ENCODE measurements around the gene PRAF2.

The PRAF2 gene, protein sequence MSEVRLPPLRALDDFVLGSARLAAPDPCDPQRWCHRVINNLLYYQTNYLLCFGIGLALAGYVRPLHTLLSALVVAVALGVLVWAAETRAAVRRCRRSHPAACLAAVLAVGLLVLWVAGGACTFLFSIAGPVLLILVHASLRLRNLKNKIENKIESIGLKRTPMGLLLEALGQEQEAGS

DNA sequence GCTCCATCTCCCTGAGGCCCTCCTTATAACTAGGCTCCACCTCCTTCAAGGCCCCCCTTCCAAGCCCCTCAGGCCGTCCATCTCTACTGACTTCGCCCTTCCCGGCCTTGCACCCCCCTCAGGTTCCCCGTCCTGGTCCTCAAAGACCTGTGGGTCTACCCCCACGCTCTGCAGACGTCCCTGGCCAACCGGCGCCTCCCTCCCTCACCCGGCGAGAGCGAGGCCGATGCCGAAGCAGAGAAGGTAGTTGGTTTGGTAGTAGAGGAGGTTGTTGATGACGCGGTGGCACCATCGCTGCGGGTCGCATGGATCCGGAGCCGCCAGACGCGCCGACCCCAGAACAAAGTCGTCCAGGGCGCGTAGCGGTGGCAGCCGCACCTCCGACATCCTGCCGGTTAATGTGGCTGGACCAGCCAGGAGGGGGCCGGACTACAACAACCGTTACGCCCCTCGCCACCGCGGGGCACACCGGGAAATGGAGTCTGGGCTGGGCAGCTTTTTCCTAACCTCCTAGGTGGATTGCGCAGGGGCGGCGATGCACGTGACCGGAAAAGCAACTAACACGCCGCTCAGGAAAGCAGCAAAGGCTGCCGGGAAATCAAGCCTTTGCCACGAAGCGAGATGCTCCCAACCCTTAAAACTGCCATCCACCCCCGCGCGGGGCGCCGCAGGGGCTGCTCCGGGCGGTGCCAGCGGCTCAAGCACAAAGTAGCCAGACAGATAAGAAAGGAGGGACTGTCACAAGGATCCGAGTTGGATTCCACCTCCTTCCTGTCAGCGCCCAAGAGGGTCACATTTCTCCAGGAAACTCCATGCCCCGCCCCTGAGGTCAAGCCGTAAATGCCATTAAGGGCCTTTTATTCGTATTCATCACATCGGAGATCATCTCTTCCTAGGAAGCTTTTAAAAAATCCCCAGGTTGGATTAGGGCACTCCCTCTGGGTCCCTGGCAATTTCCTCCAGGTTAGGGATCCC lies at the start of gene PRAF2:
Gene PRAF2 (minus strand): TSS at position 402 of the 975 bp plus-strand sequence. CDS start 15 bp downstream, at position 387.
- peak; percentile 5 for DNase-seq

DNA sequence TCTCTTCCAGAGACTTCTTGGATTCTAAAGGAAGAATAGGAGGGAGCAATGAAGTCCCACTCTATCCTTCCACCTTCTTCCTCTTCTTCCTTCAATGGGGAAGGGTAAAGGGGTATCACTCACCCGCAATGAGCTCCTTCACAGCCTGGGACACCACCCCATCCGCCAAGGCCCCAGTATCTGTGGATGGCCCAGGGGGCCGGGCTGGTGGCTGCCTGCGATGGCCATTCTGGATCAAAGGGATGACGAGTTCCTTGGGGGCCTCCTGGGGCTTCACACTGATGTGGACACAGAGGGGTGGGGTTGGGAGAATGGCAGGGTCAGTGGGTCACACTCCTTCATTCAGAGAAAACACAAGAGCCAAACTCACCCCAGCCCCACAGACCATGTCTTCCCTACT lies 48.7 kb upstream of the PRAF2 start:
- no peak for DNase-seq

GRCh38 chrX:49120091-49120490 lies 46.3 kb upstream of the PRAF2 start:
- DNase-seq, result no peak

DNA sequence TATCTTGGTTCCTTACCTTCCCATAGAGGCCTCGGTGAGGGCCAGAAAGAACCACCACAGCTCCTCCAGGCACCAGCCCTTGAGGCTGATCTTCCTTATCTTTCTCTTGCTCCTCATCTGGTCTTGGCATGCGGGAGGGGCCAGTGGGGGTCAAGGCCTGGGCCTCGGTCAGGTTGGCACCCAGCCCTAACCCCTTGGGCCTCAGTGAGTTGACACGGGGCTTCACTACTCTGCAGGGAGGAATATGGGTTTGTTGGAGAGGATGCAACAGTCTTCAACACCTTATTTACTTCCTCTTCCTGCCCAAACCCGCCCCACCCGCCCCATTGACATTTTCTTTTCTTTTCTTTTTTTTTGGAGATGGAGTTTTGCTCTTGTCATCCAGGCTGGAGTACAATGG lies 43.8 kb upstream of the PRAF2 start:
- no peak for DNase-seq

GRCh38 chrX:49116716-49117115 lies 42.9 kb upstream of the PRAF2 start:
- no peak for DNase-seq

DNA sequence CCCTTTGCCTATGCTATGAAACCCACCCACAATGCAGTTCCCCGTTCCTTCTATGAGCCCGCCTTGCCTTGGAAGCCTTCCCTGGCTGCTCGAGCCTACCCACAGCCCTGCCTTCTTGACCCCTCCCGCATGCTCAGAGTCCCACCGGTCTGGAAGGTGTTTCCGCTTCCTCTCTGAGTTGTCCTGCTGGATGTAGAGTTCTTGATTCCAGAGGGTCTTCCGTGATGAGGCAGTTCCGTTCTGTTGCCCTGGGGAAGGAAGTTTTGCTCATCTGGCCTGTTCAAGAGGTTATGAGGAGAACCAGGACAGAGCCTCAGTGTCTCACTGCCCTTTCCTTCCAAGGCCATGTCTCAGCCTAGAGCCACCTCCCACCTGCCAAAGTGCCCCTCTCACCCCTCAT lies 42.3 kb upstream of the PRAF2 start:
- no peak for DNase-seq

DNA sequence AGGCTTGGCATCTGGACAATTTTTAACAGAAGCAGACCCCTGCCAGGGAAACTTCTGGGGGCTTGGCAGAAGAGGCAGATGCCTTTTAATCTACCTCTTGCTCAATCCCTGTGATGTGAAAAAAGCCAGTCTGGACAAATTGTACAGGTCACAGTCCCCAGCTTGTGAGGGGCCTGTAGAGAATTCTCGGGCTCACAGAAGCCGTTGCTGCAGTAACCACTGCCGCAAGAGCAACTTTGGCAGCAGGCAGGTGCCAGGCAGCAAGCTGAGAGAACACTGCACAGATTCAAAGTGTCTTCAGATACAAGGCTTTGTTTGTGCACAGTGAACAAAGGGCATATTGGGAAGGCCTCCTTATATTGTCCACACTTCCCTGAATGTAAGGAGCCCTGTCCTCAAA lies 38.0 kb upstream of the PRAF2 start:
- no peak for DNase-seq

DNA sequence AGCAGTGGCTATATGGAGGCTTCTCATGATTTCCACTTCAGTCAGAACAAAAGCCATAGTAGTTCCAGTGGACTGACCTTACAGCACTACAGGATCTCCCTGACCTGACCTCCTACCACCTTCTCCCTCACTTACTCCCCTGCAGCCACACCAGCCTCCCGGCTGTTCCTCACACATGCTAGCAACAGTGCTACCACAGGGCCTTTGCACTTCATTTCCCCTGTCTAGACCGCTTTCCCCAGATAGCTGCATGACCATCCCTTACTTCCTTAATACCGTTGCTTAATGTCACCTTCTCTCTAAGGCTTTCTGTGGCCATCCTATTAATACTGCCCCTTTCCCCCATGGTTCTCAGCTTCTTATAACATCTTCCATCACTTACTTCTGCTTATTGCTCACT lies 36.6 kb upstream of the PRAF2 start:
- no peak for DNase-seq

DNA sequence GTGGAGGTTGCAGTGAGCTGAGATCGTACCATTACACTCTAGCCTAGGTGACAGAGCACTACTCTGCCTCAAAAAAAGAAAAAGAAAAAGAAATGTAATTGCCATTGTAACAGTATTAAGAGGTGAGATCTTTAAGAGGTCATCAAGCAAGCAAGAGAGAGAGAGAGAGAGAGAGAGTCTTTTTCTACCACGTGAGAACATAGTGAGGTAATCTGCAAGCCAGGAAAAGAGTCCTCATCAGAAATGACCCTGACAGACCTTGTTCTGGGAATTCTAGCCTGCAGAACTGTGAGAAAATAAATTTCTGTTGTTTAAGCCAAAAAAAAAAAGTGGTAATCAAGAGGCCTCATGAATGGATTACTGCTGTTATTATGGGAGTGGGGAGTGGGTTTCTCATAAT lies 34.8 kb upstream of the PRAF2 start:
- DNase-seq, result no peak

DNA sequence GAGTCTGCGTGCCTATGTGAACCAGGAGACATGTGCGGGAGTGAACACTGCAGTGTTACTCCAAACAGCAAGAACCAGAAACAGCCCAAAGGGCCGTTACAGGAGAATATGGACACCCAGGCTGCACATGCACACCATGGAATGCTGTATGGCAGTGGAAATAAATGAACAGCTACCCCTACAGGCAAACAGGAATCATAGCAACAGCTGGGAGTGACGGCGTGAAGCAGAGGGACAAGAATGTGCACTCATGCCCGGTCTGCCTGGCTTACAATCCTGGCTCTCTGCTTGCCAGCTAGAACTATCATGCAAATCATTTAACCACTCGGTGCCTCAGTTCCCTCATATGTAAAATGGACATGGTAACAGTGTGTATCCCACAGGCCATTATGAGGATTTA lies 33.1 kb upstream of the PRAF2 start:
- DNase-seq, result no peak

GRCh38 chrX:49106296-49106695 lies 32.5 kb upstream of the PRAF2 start:
- DNase-seq, result no peak

DNA sequence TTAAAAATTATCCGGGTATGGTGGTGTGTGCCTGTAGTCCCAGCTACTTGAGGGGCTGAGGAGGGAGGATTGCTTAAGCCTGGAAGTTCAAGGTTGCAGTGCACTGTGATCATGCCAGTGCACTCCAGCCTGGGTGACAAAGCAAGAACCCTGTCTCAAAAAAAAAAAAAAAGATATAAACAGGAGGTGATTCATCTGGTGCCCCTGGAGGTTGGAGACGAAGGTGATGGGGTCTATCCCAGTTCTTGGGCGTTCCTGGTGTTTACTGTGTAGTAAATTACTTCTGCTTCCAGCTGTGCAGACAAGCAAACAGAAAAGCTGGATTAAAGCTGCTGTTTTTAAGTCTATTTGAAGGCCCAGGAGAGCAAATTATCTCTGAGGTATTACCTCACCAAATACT lies 29.8 kb upstream of the PRAF2 start:
- DNase-seq, result no peak

- no peak for DNase-seq
Observed at GRCh38 chrX:49102190-49102589, 28.4 kb upstream of the PRAF2 start.

- DNase-seq, result no peak
Observed at GRCh38 chrX:49101629-49101984, 27.8 kb upstream of the PRAF2 start.

DNA sequence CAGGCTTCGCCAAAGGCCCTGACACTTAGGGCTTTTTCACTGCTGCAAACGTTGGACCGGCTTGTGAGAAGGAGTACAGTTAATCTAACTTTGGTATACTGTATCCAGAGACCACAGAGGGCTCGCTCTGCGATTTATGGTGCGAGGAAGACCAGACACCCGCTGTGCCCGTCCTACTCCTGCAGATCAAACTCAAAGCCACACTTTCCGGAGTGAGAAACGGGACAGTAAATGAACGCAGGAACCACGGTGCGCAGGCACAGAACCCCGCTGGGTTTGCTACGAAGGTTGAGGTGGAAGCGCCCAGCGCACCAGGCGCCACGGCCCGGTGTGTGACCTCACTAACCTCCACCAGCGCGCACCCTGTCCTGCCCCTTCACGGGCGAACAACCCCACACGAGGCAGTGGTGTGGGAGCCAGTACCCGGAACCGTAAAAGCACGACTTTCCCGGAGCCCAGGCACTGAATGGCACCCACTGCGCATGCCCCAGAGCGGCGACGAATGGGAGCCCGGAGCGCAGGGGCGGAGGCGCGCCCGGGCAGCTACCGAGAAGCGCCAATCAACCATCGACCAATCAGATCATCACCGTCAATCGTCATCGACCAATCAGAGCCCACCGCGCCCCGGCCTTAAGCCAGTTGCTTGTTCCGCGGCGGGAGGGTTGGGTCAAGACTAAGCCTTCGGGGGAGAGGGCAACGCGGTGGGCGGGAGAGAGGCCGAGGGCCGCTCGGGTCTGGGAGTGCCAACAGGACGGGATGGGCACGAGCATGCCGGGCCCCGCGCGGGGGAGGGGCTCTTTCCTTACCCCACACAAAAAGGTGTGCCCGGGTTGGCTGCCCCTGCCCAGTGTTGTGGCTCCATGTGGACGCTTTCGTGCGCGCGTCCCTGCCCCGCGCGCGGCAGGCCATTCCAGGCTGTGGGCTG lies 27.2 kb upstream of the PRAF2 start:
- DNase-seq, result peak; percentile 50

DNA sequence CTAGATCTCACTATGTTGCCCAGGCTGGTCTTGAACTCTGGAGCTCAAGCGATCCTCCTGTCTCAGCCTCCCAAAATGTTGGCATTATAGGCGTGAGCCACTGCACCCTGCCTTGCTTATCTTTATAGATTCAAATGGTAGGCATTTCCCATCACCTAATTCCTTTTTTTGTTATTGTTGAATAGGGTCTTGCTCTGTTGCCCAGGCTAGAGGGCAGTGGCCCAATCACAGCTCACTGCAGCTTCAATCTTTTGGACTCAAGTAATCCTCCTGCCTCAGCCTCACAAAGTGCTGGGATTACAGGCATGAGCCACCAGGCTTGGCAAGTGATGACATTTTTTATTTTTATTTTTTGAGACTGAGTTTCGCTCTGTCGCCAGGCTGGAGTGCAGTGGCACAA lies 22.6 kb upstream of the PRAF2 start:
- DNase-seq, result no peak

GRCh38 chrX:49089553-49089952 lies 15.8 kb upstream of the PRAF2 start:
- DNase-seq, result no peak

GRCh38 chrX:49082271-49082871 lies 8.6 kb upstream of the PRAF2 start:
- DNase-seq, result no peak

GRCh38 chrX:49079489-49080428 lies 6.0 kb upstream of the PRAF2 start, which contains the start of gene WDR45:
Gene WDR45, minus strand, starts transcription at chrX:49079887. Its CDS starts 1,792 bp downstream, at chrX:49078095.
- no peak for DNase-seq

GRCh38 chrX:49077941-49078340 lies 4.1 kb upstream of the PRAF2 start:
- no peak for DNase-seq

- no peak for DNase-seq
Observed at GRCh38 chrX:49075347-49075746, 1.5 kb upstream of the PRAF2 start.

DNA sequence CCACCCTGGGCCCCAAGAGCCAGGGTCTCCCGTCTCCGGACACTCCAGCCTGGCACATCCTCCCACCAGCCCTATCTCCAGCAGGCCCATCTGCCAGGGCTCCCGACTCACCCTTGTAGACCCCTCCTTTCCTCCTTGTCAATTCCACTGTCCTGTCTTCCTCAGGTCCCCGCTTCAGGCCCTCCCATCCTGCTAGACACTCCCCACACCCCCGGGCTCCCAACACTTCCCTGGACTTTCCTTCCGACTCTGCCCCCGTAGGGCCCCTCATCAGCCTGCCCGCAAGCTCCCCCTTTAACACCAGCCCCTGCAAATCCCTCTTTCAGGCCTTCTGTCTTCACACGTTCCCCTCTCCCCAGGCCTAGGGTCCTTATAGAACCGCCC lies 1.1 kb downstream of the PRAF2 start:
- DNase-seq, result no peak

Measured in NCI-H187 treated with DMSO at 0.1 percent for 48 hours (cell line).